ENCODE results near the gene OLIG2. TPM values are rescaled to one million over a fixed set of nuclear protein-coding genes. Genes with fewer than 3 reads are reported as not detected.
A peak's percentile ranks its signal among the peaks of the same experiment; 100 is the strongest.

Gene OLIG2
- total and polyA plus RNA-seq, 2 experiments from 2014 or later: 0.15 to 1.4 TPM

GRCh38 chr21:33033961-33034413, 8.3 kb downstream of the OLIG2 start:
- Histone ChIP-seq H2AFZ (peak overlapping the region; percentile 76), H3K4me2 (peak overlapping the region; percentile 71), H4K20me1 (replicated peaks; ENCODE audit: insufficient read depth) (peaks cover 12% of the 10 kb centered on the region), H3K9me2 (ENCODE audit: insufficient read depth) (no peaks in the 10 kb centered on the region), H3K27me3 (ENCODE audit: insufficient read depth) (peaks cover 94% of the 10 kb centered on the region), H3K36me3 (ENCODE audit: insufficient read depth) (no peaks in the 10 kb centered on the region), H3F3A (replicated peaks; ENCODE audit: low read depth) (no peaks in the 10 kb centered on the region), H3K27ac (ENCODE audit: low read depth) (no peak overlapping the region), H3K79me2 (replicated peaks; ENCODE audit: insufficient read depth) (no peaks in the 10 kb centered on the region), H3K4me1 (ENCODE audit: insufficient read depth) (peaks cover 34% of the 10 kb centered on the region), H3K4me3 (peak overlapping the region; percentile 49)
- H3K27me3 Mint-ChIP-seq (ENCODE audit: insufficient read depth, low read depth, poor library complexity): peaks cover 70% of the 10 kb centered on the region
- H3K9me3 Mint-ChIP-seq: no peaks in the 10 kb centered on the region
- peak overlapping the region; percentile 43 for H3K4me3 Mint-ChIP-seq
- peaks cover 45% of the 10 kb centered on the region for H3K4me1 Mint-ChIP-seq
- H3K36me3 Mint-ChIP-seq (ENCODE audit: low read depth): no peaks in the 10 kb centered on the region; the same call in 2 of the 3 replicates
- TF ChIP-seq ZNF331 (CRISPR knock-in tag; IDR thresholded peaks at IDR 0.05; ENCODE audit: low read depth) (no peak), EZH2 (IDR thresholded peaks at IDR 0.05; ENCODE audit: low read depth, unreplicated experiment) (peak; percentile 35)
- DNase-seq (ENCODE audit: low spot score) (no peak), ATAC-seq (peak; percentile 5)
- H3K27ac Mint-ChIP-seq: no peak overlapping the region

GRCh38 chr21:33035147-33035546, 9.4 kb downstream of the OLIG2 start:
- H3K27ac ChIP-seq (ENCODE audit: low read depth): no peak overlapping the region
- DNase-seq (ENCODE audit: low spot score) (no peak), ATAC-seq (peak; percentile 13)
- peaks cover 83% of the 10 kb centered on the region for H3K27me3 ChIP-seq (ENCODE audit: insufficient read depth)
- TF ChIP-seq CTCF (conservative IDR thresholded peaks at IDR 0.05; ENCODE audit: low read depth in 2 of 2): no peak
- peak; percentile 11 for TF ChIP-seq EZH2 (IDR thresholded peaks at IDR 0.05; ENCODE audit: low read depth, unreplicated experiment)
- TF ChIP-seq STAT1 (IDR thresholded peaks at IDR 0.05; ENCODE audit: unreplicated experiment): no peak
- TF ChIP-seq ZNF331 (CRISPR knock-in tag; IDR thresholded peaks at IDR 0.05; ENCODE audit: low read depth): no peak
- no peak for TF ChIP-seq ETS1 (IDR thresholded peaks at IDR 0.05)
- no peak for TF ChIP-seq ZNF114 (CRISPR knock-in tag; IDR thresholded peaks at IDR 0.05)
- TF ChIP-seq JUNB (IDR thresholded peaks at IDR 0.05; ENCODE audit: unreplicated experiment): no peak
- peaks cover 37% of the 10 kb centered on the region for H3K4me1 Mint-ChIP-seq
- peaks cover 23% of the 10 kb centered on the region for H3K4me1 ChIP-seq (ENCODE audit: insufficient read depth)
- peaks cover 63% of the 10 kb centered on the region for H3K27me3 Mint-ChIP-seq (ENCODE audit: insufficient read depth, low read depth, poor library complexity)
- no peak overlapping the region for H3K4me3 ChIP-seq
- peaks cover 12% of the 10 kb centered on the region for H4K20me1 ChIP-seq (replicated peaks; ENCODE audit: insufficient read depth)
- no peaks in the 10 kb centered on the region for H3K36me3 ChIP-seq (ENCODE audit: insufficient read depth)
- no peak overlapping the region for H3K4me3 Mint-ChIP-seq
- peak overlapping the region; percentile 29; the same call in 1 of the 2 replicates for H3K4me2 ChIP-seq
- no peaks in the 10 kb centered on the region for H3F3A ChIP-seq (replicated peaks; ENCODE audit: low read depth)
- no peaks in the 10 kb centered on the region for H3K79me2 ChIP-seq (replicated peaks; ENCODE audit: insufficient read depth)
- no peaks in the 10 kb centered on the region for H3K9me3 Mint-ChIP-seq
- H2AFZ ChIP-seq: no peak overlapping the region
- H3K36me3 Mint-ChIP-seq (ENCODE audit: low read depth): no peaks in the 10 kb centered on the region
- H3K9me2 ChIP-seq (ENCODE audit: insufficient read depth): no peaks in the 10 kb centered on the region
- no peak overlapping the region for H3K27ac Mint-ChIP-seq
